ENCODE data around the gene SLC17A5. TPM values are rescaled to one million over a fixed set of nuclear protein-coding genes. Genes with fewer than 3 reads are reported as not detected.
A peak's percentile ranks its signal among the peaks of the same experiment; 100 is the strongest.

Gene SLC17A5, protein sequence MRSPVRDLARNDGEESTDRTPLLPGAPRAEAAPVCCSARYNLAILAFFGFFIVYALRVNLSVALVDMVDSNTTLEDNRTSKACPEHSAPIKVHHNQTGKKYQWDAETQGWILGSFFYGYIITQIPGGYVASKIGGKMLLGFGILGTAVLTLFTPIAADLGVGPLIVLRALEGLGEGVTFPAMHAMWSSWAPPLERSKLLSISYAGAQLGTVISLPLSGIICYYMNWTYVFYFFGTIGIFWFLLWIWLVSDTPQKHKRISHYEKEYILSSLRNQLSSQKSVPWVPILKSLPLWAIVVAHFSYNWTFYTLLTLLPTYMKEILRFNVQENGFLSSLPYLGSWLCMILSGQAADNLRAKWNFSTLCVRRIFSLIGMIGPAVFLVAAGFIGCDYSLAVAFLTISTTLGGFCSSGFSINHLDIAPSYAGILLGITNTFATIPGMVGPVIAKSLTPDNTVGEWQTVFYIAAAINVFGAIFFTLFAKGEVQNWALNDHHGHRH
- total RNA-seq (2022), result 20.7 and 21.3 TPM in 2 replicates
- percentile 65 among the genes with signal in this experiment for Bru-seq, nascent RNA
- percentile 75 among the genes with signal in this experiment for BruChase-seq, experiment 1, labeled RNA remaining after a 6-hour chase
- BruChase-seq, experiment 2, labeled RNA remaining after a 2-hour chase, result percentile 67 among the genes with signal in this experiment
- long read RNA-seq, transcript SLC17A5-201 (11 exons, 3,455 nt), result major isoform, 14 of 32 reads
- long read RNA-seq, partial matches to known transcripts, result 9 of 32 reads
- long read RNA-seq, other reads (novel, unspliced or antisense), result 9 of 32 reads

DNA sequence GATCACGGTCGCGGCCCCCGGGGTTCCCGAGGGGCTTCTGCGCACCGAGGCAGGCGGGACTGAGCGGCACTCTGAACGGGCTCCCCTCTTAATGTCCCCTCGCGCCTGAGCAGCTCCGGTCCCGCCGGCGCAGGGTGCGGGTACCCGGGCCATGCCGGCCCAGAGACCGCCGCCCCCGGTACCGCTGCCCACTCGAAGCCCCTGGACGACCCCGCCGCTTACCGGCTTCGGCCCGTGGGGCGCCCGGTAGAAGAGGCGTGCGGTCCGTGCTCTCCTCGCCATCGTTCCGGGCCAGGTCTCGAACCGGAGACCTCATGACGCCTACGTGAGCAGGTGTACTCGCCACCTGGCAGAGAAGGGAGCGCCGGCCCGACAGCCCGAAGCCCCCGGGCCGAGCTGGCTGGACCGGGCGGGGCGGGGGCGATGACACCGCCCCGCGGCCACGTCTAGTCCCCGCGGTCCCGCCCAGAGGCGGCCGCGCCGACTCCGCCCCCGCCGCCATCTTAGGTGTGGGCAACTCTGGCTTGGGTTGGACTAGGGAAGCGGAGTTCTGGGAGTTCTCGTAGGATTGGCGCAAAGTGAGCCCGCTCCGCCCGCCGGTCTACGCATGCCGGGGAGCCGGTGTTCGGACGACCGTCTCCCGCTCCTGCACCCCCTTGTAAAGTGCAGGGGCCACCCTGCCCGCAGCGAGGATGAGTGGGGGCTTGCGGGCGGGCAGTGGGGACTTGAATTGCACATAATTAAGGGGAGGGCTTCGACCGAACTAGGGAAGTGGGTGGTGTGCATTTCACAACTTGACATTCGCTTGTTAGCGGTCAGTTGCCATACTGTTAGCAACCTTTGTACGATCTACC lies at the start of gene SLC17A5:
SLC17A5 (minus strand) TSS at position 422 of the 854 bp plus-strand sequence; CDS start at position 316, 106 bp downstream.
- Mint-ChIP-seq H3K4me3 (ENCODE audit: low read depth, unreplicated experiment) (peak within 1 kb of the TSS; percentile 99), H3K9me3 (ENCODE audit: low read depth, unreplicated experiment) (no peaks in the 10 kb centered on the region), H3K27ac (ENCODE audit: unreplicated experiment) (peak within 1 kb of the TSS; percentile 83), H3K27me3 (ENCODE audit: unreplicated experiment) (no peaks in the 10 kb centered on the region), H3K4me1 (ENCODE audit: low read depth, unreplicated experiment) (peaks cover 21% of the 10 kb centered on the region), H3K36me3 (ENCODE audit: insufficient read depth, unreplicated experiment) (peaks cover 38% of the 10 kb centered on the region)
- TF ChIP-seq, protein P1, sequence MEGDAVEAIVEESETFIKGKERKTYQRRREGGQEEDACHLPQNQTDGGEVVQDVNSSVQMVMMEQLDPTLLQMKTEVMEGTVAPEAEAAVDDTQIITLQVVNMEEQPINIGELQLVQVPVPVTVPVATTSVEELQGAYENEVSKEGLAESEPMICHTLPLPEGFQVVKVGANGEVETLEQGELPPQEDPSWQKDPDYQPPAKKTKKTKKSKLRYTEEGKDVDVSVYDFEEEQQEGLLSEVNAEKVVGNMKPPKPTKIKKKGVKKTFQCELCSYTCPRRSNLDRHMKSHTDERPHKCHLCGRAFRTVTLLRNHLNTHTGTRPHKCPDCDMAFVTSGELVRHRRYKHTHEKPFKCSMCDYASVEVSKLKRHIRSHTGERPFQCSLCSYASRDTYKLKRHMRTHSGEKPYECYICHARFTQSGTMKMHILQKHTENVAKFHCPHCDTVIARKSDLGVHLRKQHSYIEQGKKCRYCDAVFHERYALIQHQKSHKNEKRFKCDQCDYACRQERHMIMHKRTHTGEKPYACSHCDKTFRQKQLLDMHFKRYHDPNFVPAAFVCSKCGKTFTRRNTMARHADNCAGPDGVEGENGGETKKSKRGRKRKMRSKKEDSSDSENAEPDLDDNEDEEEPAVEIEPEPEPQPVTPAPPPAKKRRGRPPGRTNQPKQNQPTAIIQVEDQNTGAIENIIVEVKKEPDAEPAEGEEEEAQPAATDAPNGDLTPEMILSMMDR (IDR thresholded peaks at IDR 0.05; ENCODE audit: unreplicated experiment), result no peak
- DNase-seq, result peak; percentile 92
- CTCF ChIA-PET, result interaction anchor here (0.5 to 1.7 kb wide), 10 partner anchors 13 to 368 kb away, joined by 3 to 11 read pairs (median 4); partner anchors contain the start of genes EEF1A1 and MTO1
- BruUV-seq (replicated peaks), result no TSS peak
- intact Hi-C loops (cut with micrococcal nuclease; ENCODE audit: unreplicated experiment), result loop anchor here (2.0 kb wide), 1 partner anchor 137 kb away; no protein-coding TSS in a partner anchor

DNA sequence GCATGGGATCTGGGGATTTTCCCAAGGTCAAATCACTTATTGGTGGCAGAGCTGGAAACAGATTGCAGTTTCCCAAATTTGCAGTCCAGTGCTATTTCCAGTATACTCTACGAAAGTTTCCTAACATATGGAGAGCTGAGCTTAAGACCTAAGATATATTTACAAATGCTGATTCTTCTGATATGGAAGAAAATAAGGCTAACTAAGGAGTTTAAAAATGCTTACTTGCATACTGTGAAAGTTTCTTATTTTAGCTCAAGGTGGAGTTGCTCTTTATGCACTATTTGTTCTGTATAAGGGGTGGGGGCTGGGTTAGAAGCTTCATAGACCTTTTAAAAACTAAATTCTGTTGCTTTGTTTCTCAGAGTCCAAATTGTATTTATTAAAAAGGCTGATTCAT lies 49.7 kb upstream of the SLC17A5 start:
- CTCF ChIA-PET, result interaction anchor here (0.6 to 0.7 kb wide), 2 partner anchors 26 to 1410 kb away, joined by 3 to 5 read pairs; no protein-coding TSS in a partner anchor

DNA sequence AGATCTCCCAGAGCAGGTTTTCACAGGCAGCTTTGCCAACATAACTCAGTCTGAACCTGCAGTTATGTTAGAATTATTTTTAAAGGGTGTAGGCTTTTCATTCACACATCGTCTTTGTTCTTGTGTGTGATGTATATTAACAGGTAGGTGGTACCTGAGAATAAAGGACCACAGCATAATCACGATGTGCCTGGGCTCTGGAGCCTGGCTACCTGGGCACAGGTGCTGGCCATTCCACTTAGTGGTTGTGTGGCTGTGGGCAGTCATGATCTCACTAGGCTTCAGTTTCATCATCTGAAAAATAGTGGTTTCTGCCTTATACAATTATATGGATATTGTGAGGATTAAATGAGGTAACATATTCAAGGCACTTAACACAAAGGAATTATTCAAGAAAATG lies 48.7 kb upstream of the SLC17A5 start:
- TF ChIP-seq, protein P1 (IDR thresholded peaks at IDR 0.05; ENCODE audit: unreplicated experiment), result no peak
- no peaks in the 10 kb centered on the region for H3K9me3 Mint-ChIP-seq (ENCODE audit: low read depth, unreplicated experiment)
- no peak for DNase-seq
- no peak overlapping the region for H3K27ac Mint-ChIP-seq (ENCODE audit: unreplicated experiment)
- no peaks in the 10 kb centered on the region for H3K36me3 Mint-ChIP-seq (ENCODE audit: insufficient read depth, unreplicated experiment)
- BruUV-seq (replicated peaks), result no TSS peak
- H3K4me1 Mint-ChIP-seq (ENCODE audit: low read depth, unreplicated experiment), result no peaks in the 10 kb centered on the region
- intact Hi-C loops (cut with micrococcal nuclease; ENCODE audit: unreplicated experiment), result no loop called here
- no peaks in the 10 kb centered on the region for H3K27me3 Mint-ChIP-seq (ENCODE audit: unreplicated experiment)
- no peak overlapping the region for H3K4me3 Mint-ChIP-seq (ENCODE audit: low read depth, unreplicated experiment)
- CTCF ChIA-PET, result no interaction called here

More for the DNA sequence above, 49.7 kb upstream of the SLC17A5 start:
- Mint-ChIP-seq H3K9me3 (ENCODE audit: low read depth, unreplicated experiment) (no peaks in the 10 kb centered on the region), H3K4me1 (ENCODE audit: low read depth, unreplicated experiment) (no peaks in the 10 kb centered on the region), H3K36me3 (ENCODE audit: insufficient read depth, unreplicated experiment) (no peaks in the 10 kb centered on the region), H3K27me3 (ENCODE audit: unreplicated experiment) (no peaks in the 10 kb centered on the region), H3K27ac (ENCODE audit: unreplicated experiment) (no peak overlapping the region), H3K4me3 (ENCODE audit: low read depth, unreplicated experiment) (no peak overlapping the region)
- no peak for DNase-seq
- BruUV-seq (replicated peaks), result no TSS peak
- intact Hi-C loops (cut with micrococcal nuclease; ENCODE audit: unreplicated experiment), result no loop called here
- TF ChIP-seq, protein P1 (IDR thresholded peaks at IDR 0.05; ENCODE audit: unreplicated experiment), result no peak
